HCT116 (cell line): ENCODE data around the gene IREB2.

Experiments
- ATF3 ChIP-seq: IDR thresholded peaks from 2 replicates; pipeline ENCODE4 v1.6.1; 2012
- CTCF ChIP-seq, 3 experiments: fragments of 200-600 bp in 1 of 3; sonication (generic) in 1 of 3; IDR thresholded peaks in 2 of 3; conservative IDR thresholded peaks in 1 of 3; 2 replicates each; pipeline ENCODE4 v1.5.1; 2012 to 2017; ENCODE audit warnings: low read depth in 2 of 3, low read length in 2 of 3, antibody characterized with exemption in 1 of 3, borderline replicate concordance in 1 of 3, control low read depth in 1 of 3, mild to moderate bottlenecking in 1 of 3, mixed read lengths in 1 of 3, mixed run types in 1 of 3, moderate library complexity in 1 of 3; ENCODE audit not compliant: insufficient read depth in 1 of 3
- EZH2 ChIP-seq: fragments of 200-600 bp; sonication (generic); IDR thresholded peaks from 2 replicates; pipeline ENCODE4 v1.6.1; 2017; ENCODE audit warnings: antibody characterized with exemption, mixed run types
- EZH2phosphoT487 ChIP-seq: fragments of 200-600 bp; IDR thresholded peaks from 2 replicates; pipeline ENCODE4 v1.6.1; 2018; ENCODE audit warnings: antibody characterized with exemption, borderline replicate concordance
- MAX ChIP-seq: IDR thresholded peaks from 2 replicates; pipeline ENCODE4 v1.6.1; 2012
- POLR2A ChIP-seq: IDR thresholded peaks from 2 replicates; pipeline ENCODE4 v1.7.0; 2011; ENCODE audit warnings: borderline replicate concordance; ENCODE audit not compliant: insufficient read depth, insufficient read length; ENCODE audit errors: extremely low read depth
- SP1 ChIP-seq: IDR thresholded peaks from 2 replicates; pipeline ENCODE4 v1.6.1; 2012; ENCODE audit warnings: low read depth
- YY1 ChIP-seq: IDR thresholded peaks from 2 replicates; pipeline ENCODE4 v1.6.1; 2011; ENCODE audit warnings: low read length, low read depth, moderate library complexity, mild to moderate bottlenecking; ENCODE audit not compliant: insufficient replicate concordance; ENCODE audit errors: extremely low read depth

DNA sequence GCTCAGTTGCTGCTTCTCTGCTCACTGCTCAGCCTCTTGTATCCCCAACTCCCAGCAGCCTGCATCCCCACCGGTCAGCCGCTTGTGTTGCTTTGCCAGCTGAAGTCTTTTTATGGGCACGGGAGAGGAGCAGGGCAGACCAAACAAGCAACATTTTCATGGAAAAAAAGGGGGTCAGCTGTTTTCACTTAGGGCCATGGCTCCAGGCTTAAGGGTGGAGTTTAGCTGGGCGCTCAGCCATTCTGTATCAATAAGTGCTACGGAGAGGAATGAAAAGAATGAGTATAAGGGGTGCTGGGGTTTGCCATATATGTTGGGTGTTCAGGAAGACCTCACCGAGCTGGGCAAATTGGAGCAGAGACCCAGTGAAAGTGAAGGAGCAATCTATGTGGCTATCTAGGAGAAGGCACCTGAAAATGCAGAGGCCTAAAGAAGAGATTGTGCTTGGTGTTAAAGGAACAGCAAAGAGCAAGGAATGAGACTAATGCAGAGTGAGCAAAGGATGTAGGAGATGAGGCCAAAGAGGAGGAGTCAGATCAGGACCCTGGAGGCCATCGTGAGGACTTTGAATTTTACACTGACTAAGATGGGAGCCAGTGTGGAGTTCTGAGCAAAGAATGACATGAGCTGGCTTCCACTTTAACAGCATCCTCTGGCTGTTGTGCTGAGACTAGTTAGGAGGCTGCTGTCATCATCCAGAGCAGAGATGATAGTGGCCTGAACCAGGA, 16.6 kb upstream of the IREB2 start:
- no peak for TF ChIP-seq SP1
- no peak for TF ChIP-seq CTCF (IDR thresholded peaks at IDR 0.05 in 2 of 3, conservative IDR thresholded peaks at IDR 0.05 in 1 of 3; ENCODE audit: borderline replicate concordance in 1 of 3, insufficient read depth in 1 of 3, low read depth in 2 of 3, low read length in 2 of 3)
- TF ChIP-seq POLR2A = no peak
- TF ChIP-seq EZH2phosphoT487 = no peak
- no peak for TF ChIP-seq YY1
- TF ChIP-seq MAX = no peak
- TF ChIP-seq ATF3 = no peak
- TF ChIP-seq EZH2 = no peak
